ENCODE measurements around the gene C20orf96. TPM values are rescaled to one million over a fixed set of nuclear protein-coding genes. Genes with fewer than 3 reads are reported as not detected.

Gene C20orf96
- total RNA-seq, 1 donor from 2014 or later = 11.6 TPM

DNA sequence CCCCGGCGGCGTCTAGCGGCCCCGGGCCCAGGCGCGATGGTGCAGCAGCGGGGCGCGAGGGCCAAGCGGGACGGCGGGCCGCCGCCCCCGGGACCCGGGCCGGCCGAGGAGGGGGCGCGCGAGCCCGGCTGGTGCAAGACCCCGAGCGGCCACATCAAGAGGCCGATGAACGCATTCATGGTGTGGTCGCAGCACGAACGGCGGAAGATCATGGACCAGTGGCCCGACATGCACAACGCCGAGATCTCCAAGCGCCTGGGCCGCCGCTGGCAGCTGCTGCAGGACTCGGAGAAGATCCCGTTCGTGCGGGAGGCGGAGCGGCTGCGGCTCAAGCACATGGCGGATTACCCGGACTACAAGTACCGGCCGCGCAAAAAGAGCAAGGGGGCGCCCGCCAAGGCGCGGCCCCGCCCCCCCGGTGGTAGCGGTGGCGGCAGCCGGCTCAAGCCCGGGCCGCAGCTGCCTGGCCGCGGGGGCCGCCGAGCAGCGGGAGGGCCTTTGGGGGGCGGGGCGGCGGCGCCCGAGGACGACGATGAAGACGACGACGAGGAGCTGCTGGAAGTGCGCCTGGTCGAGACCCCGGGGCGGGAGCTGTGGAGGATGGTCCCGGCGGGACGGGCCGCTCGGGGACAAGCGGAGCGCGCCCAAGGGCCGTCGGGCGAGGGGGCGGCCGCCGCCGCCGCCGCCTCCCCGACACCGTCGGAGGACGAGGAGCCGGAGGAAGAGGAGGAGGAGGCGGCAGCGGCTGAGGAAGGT is 35.5 kb upstream of the C20orf96 start:
- H3K27me3 ChIP-seq (ENCODE audit: low read depth) = no peaks in the 10 kb centered on the region
- H3K4me3 ChIP-seq = peak overlapping the region; percentile 81
- H3K4me1 ChIP-seq = peaks cover 43% of the 10 kb centered on the region
- H3K36me3 ChIP-seq = no peaks in the 10 kb centered on the region
- intact Hi-C loops (cut with DNase I) = no loop called here
- ATAC-seq = no peak
- peak overlapping the region; percentile 92 for H3K27ac ChIP-seq
- H3K9me3 ChIP-seq = no peaks in the 10 kb centered on the region
- TF ChIP-seq, protein P1, sequence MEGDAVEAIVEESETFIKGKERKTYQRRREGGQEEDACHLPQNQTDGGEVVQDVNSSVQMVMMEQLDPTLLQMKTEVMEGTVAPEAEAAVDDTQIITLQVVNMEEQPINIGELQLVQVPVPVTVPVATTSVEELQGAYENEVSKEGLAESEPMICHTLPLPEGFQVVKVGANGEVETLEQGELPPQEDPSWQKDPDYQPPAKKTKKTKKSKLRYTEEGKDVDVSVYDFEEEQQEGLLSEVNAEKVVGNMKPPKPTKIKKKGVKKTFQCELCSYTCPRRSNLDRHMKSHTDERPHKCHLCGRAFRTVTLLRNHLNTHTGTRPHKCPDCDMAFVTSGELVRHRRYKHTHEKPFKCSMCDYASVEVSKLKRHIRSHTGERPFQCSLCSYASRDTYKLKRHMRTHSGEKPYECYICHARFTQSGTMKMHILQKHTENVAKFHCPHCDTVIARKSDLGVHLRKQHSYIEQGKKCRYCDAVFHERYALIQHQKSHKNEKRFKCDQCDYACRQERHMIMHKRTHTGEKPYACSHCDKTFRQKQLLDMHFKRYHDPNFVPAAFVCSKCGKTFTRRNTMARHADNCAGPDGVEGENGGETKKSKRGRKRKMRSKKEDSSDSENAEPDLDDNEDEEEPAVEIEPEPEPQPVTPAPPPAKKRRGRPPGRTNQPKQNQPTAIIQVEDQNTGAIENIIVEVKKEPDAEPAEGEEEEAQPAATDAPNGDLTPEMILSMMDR (IDR thresholded peaks at IDR 0.05) = no peak
- peak; percentile 80 for DNase-seq

DNA sequence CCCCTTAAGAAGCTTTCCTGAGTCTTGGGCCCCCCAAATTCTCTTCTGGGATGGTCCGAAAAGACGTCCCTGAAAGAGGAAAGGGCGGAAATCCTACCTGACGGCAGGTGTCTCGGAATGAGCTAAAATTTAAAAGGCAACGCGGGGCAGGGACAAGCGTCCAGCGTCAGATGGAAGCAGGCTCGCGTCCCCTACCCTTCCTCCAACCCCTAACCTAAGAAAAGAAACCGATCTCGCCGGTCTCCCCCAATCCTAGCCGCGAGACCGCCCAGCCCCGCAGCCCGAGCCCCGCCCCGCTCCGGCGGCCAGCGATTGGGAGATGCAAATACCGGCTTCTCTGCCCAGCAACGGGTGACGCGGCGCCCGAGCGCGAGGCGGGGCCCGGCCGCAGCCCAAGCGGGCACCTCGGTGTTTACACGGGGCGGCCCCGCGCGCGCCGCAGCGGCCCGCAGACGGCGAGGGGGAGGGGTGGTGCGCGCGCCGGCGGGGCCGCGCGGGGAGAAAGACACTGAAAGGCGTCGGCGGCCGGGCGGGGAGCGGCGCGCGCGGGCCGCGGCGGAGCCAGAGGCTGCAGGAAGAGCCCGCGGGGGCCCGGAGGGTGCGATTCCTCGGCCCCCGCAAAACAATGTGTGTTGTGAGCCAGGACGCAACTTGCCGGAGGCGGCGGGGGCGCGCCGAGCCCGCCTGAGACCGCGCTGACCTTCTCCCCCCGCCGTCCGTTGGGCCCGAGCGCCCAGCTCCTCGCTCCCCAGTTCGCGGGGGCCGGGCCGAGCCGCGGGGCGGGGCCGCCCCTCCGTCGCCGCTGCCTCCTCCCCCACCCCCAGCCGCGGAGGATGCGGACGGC is 34.7 kb upstream of the C20orf96 start, which contains the start of gene SOX12:
SOX12 (plus strand) TSS at position 508 of the 844 bp plus-strand sequence. CDS start 373 bp downstream, outside the sequence.
- Histone ChIP-seq H3K4me1 (peaks cover 37% of the 10 kb centered on the region), H3K4me3 (peak within 1 kb of the TSS; percentile 81), H3K9me3 (no peaks in the 10 kb centered on the region), H3K27ac (peak within 1 kb of the TSS; percentile 92), H3K27me3 (ENCODE audit: low read depth) (no peaks in the 10 kb centered on the region), H3K36me3 (no peaks in the 10 kb centered on the region)
- ATAC-seq (peak; percentile 88 to 89), DNase-seq (peak; percentile 98)
- intact Hi-C loops (cut with DNase I) = no loop called here
- TF ChIP-seq, protein P1 (IDR thresholded peaks at IDR 0.05) = no peak

DNA sequence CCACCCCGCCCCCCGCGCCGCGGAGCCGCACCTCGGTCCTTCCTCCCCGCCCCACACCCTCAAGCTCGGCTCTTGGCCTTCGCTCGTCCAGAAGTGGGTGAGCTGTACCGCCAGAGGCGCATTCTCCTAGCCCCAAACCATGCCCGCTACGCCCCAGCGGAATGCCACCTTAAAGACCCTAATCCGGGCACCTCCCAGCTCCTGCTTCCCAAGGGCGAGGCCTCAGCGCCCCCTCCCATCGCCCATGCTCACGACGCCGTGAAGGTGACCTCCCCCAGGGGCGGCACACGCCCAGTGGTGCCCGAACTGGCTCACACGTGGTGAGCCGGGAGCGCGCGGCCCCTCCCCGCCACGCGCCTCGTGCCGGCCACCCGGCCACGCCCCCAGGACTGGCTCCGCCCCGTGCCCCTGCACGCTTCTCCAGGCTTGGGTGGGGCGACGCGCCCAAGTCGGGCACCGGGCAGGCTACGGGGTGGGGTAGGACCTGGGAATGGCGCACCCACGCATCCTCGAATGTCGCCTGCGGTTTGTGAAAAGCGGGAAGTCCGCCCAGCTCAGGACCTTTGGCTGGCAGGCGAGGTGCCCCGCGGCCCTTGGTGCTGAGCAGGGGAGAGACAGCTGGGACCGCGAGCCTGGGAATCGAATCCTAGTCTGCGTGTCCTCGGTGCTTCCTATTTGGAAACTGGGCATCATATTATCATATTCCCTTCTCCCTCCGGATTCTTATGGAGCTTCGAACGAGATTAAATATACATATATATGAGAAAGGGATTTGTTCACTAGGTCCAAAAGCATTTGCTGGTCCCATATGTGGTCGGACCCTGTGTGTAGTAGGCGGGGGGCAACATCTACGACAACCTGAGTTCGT is 33.9 kb upstream of the C20orf96 start:
- intact Hi-C loops (cut with DNase I) = no loop called here

DNA sequence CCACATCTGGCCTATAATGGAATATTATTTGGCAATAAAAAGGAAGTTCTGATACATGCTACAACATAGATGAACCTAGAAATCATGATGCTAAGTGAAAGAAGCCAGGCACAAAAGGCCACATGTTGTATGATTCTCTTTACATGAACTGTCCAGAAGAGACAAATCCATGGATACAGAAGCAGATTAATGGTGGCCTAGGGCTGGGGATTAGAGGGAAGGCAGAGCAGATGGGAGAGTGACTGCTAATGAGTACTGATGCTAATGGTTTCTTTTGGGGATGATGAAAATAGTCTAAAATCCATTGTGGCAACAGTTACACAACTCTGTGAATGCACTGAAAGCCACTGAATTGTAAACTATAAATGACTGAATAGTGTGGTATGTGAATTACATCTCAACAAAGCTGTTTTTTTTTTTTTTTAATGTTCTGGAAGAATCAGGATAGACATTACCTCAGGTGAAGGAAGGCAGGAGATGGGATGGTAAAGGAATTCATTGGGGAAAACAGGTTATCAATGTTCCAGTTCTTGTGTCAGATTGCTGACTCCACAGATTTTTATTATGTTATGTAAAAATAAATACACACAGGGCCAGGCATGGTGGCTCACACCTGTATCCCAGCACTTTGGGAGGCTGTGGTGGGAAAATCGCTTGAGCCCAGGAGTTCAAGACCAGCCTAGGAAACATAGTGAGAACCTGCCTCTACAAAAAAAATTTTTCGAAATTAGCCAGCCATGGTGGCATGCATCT is 25.9 kb upstream of the C20orf96 start:
- DNase-seq = no peak
- Histone ChIP-seq H3K27me3 (ENCODE audit: low read depth) (no peaks in the 10 kb centered on the region), H3K4me3 (no peak overlapping the region), H3K4me1 (no peaks in the 10 kb centered on the region), H3K36me3 (no peaks in the 10 kb centered on the region), H3K9me3 (no peaks in the 10 kb centered on the region), H3K27ac (no peak overlapping the region)
- no peak for ATAC-seq
- intact Hi-C loops (cut with DNase I) = no loop called here
- TF ChIP-seq, protein P1 (IDR thresholded peaks at IDR 0.05) = no peak

More for the DNA sequence above, 33.9 kb upstream of the C20orf96 start:
- H3K36me3 ChIP-seq = no peaks in the 10 kb centered on the region
- peak overlapping the region; percentile 81 for H3K4me3 ChIP-seq
- TF ChIP-seq, protein P1 (IDR thresholded peaks at IDR 0.05) = peak; percentile 38
- no peaks in the 10 kb centered on the region for H3K9me3 ChIP-seq
- ATAC-seq = peak; percentile 90 to 91
- H3K4me1 ChIP-seq = peaks cover 29% of the 10 kb centered on the region
- peak; percentile 96 for DNase-seq
- peak overlapping the region; percentile 92 for H3K27ac ChIP-seq
- no peaks in the 10 kb centered on the region for H3K27me3 ChIP-seq (ENCODE audit: low read depth)
